Mammary epithelial cell (primary cell): ENCODE data around the gene SALL3.

Experiments
- EZH2 ChIP-seq: IDR thresholded peaks from 2 replicates; pipeline ENCODE4 v1.6.1; 2012; ENCODE audit warnings: low read length, inconsistent platforms, borderline replicate concordance
- TF ChIP-seq, protein P1 (sequence below), 2 donors: IDR thresholded peaks in 1 of 2; conservative IDR thresholded peaks in 1 of 2; 2 replicates each; pipeline ENCODE4 v1.5.1; 2011 to 2012; ENCODE audit warnings: inconsistent platforms in 2 of 2, low read length in 2 of 2, mild to moderate bottlenecking in 2 of 2, control low read depth in 1 of 2, low read depth in 1 of 2; ENCODE audit not compliant: insufficient read depth in 1 of 2; ENCODE audit errors: extremely low read depth in 1 of 2

DNA sequence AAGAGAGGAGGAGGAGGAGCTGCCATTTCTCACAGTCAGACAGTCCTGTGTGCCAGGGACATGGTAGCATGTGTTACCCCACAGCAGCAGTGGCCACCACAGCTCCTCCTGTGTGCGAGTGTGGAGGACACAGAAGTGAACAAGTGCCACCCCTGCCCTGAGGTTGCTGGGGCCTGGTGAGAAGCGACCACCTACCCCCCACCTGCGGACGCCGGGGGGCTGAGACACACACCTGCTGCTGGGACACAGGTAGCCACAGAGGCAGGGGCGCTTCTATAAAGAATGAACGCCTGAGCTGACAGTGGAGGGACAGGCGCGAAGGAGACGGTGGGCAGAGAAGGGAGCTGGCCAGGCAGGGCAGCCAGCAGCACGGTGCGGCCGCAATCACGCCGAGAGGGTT is 32.3 kb upstream of the SALL3 start:
- TF ChIP-seq, protein P1, sequence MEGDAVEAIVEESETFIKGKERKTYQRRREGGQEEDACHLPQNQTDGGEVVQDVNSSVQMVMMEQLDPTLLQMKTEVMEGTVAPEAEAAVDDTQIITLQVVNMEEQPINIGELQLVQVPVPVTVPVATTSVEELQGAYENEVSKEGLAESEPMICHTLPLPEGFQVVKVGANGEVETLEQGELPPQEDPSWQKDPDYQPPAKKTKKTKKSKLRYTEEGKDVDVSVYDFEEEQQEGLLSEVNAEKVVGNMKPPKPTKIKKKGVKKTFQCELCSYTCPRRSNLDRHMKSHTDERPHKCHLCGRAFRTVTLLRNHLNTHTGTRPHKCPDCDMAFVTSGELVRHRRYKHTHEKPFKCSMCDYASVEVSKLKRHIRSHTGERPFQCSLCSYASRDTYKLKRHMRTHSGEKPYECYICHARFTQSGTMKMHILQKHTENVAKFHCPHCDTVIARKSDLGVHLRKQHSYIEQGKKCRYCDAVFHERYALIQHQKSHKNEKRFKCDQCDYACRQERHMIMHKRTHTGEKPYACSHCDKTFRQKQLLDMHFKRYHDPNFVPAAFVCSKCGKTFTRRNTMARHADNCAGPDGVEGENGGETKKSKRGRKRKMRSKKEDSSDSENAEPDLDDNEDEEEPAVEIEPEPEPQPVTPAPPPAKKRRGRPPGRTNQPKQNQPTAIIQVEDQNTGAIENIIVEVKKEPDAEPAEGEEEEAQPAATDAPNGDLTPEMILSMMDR (conservative IDR thresholded peaks at IDR 0.05 in 1 of 2, IDR thresholded peaks at IDR 0.05 in 1 of 2; ENCODE audit: extremely low read depth in 1 of 2, insufficient read depth in 1 of 2, low read depth in 1 of 2, low read length in 2 of 2) = no peak
- no peak for TF ChIP-seq EZH2
